ENCODE data around the gene MST1. TPM values are rescaled to one million over a fixed set of nuclear protein-coding genes. Genes with fewer than 3 reads are reported as not detected.

MST1 gene
- total RNA-seq, 1 donor from 2014 or later: 2.7 TPM

DNA sequence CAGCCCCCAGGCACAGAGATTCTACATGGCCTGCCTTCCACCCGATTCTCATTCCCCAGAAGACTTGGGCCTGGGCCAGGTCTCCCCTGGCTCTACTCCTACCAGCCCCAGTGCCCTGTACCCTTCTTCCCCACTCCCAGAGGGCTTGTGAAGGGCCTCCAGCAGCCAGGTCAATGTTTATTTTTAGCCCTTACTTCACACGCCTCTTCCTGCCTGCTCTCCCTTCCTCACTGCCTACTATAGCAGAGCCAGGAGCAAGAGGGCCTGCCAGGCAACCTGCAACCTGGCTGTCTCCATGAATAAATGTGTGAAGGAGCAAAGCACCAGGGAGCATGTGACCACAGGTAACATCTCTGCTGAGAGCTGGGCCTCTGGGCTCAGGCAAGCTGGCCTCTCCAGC, 41.5 kb downstream of the MST1 start:
- H3K9me3 ChIP-seq (ENCODE audit: low read depth): no peaks in the 10 kb centered on the region
- no peak overlapping the region for H3K4me2 ChIP-seq
- peaks cover 4% of the 10 kb centered on the region for H3K4me1 Mint-ChIP-seq
- no peaks in the 10 kb centered on the region for H3K36me3 Mint-ChIP-seq
- no peaks in the 10 kb centered on the region for H4K20me1 ChIP-seq (ENCODE audit: low read depth)
- H3K27me3 ChIP-seq: no peaks in the 10 kb centered on the region
- H2AFZ ChIP-seq (replicated peaks): no peak overlapping the region
- H3F3A ChIP-seq (ENCODE audit: low read depth): no peaks in the 10 kb centered on the region
- TF ChIP-seq, protein P1, sequence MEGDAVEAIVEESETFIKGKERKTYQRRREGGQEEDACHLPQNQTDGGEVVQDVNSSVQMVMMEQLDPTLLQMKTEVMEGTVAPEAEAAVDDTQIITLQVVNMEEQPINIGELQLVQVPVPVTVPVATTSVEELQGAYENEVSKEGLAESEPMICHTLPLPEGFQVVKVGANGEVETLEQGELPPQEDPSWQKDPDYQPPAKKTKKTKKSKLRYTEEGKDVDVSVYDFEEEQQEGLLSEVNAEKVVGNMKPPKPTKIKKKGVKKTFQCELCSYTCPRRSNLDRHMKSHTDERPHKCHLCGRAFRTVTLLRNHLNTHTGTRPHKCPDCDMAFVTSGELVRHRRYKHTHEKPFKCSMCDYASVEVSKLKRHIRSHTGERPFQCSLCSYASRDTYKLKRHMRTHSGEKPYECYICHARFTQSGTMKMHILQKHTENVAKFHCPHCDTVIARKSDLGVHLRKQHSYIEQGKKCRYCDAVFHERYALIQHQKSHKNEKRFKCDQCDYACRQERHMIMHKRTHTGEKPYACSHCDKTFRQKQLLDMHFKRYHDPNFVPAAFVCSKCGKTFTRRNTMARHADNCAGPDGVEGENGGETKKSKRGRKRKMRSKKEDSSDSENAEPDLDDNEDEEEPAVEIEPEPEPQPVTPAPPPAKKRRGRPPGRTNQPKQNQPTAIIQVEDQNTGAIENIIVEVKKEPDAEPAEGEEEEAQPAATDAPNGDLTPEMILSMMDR (IDR thresholded peaks at IDR 0.05): no peak
- no peak for TF ChIP-seq EZH2 (IDR thresholded peaks at IDR 0.05)
- no peak for TF ChIP-seq EZH2phosphoT487 (IDR thresholded peaks at IDR 0.05)
- no peak overlapping the region for H3K27ac ChIP-seq
- no peak overlapping the region for H3K4me3 Mint-ChIP-seq
- no peak overlapping the region for H3K27ac Mint-ChIP-seq
- H3K9me3 Mint-ChIP-seq: no peaks in the 10 kb centered on the region
- no peak overlapping the region for H3K4me3 ChIP-seq
- no peaks in the 10 kb centered on the region for H3K4me1 ChIP-seq
- H3K36me3 ChIP-seq: no peaks in the 10 kb centered on the region
- H3K27me3 Mint-ChIP-seq (ENCODE audit: insufficient read depth, low read depth): no peaks in the 10 kb centered on the region
- H3K79me2 ChIP-seq (ENCODE audit: low read depth): no peaks in the 10 kb centered on the region
- no peak for DNase-seq (ENCODE audit: low spot score)
- H3K9ac ChIP-seq: no peak overlapping the region

DNA sequence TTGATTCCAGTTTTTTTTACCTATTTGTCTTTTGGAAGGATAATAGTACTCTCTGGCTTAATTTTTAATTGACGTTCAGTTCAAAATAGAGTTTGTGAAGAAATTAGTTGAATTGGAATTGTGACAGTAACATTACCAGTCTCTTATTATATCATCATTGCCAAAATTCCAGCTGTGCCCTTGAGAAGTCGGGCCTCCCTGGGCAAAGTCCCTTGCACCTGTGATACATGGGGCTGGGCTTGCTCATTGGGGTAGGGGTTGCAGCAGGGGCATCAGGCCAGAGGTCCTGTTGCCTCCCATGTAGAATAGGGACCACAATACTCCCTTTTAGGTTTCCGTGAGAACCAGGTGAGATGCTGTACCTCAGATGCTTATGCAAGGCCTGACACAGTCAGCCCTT, 43.0 kb downstream of the MST1 start:
- no peak overlapping the region for H2AFZ ChIP-seq (replicated peaks)
- H3K9ac ChIP-seq: no peak overlapping the region
- H3K27ac ChIP-seq: no peak overlapping the region
- peaks cover 4% of the 10 kb centered on the region for H3K4me1 Mint-ChIP-seq
- no peaks in the 10 kb centered on the region for H3K9me3 ChIP-seq (ENCODE audit: low read depth)
- H3K27me3 ChIP-seq: no peaks in the 10 kb centered on the region
- H3K36me3 ChIP-seq: no peaks in the 10 kb centered on the region
- no peaks in the 10 kb centered on the region for H3K79me2 ChIP-seq (ENCODE audit: low read depth)
- TF ChIP-seq EZH2 (IDR thresholded peaks at IDR 0.05): no peak
- no peak for TF ChIP-seq EZH2phosphoT487 (IDR thresholded peaks at IDR 0.05)
- TF ChIP-seq, protein P1 (IDR thresholded peaks at IDR 0.05): no peak
- no peak overlapping the region for H3K4me3 ChIP-seq
- H3K4me1 ChIP-seq: no peaks in the 10 kb centered on the region
- H3K36me3 Mint-ChIP-seq: no peaks in the 10 kb centered on the region
- no peak overlapping the region for H3K4me3 Mint-ChIP-seq
- no peaks in the 10 kb centered on the region for H3K27me3 Mint-ChIP-seq (ENCODE audit: insufficient read depth, low read depth)
- H3K9me3 Mint-ChIP-seq: no peaks in the 10 kb centered on the region
- H3F3A ChIP-seq (ENCODE audit: low read depth): no peaks in the 10 kb centered on the region
- no peak for DNase-seq (ENCODE audit: low spot score)
- no peaks in the 10 kb centered on the region for H4K20me1 ChIP-seq (ENCODE audit: low read depth)
- no peak overlapping the region for H3K4me2 ChIP-seq
- H3K27ac Mint-ChIP-seq: peak overlapping the region; percentile 46

DNA sequence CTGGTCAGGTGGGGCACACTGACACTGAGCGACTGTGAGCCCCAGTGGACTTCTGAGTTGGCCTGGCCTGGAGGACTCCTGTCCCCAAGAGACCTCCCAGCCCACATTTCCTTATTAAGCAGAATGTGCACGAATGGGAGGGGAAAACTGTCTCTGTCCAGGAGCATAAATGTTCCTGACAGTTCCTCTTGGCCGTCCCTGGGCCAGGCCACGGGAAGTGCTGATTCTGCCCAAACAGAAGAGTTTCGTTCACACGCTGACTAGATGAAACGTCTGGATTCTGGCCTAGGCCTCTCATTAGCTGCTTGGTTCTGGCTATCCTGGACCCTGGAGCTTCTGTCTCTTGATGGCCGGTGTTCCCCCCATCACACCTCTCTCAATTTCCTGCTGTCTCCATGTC, 44.6 kb downstream of the MST1 start:
- H3K9me3 Mint-ChIP-seq: no peaks in the 10 kb centered on the region
- Histone ChIP-seq H4K20me1 (ENCODE audit: low read depth) (no peaks in the 10 kb centered on the region), H3K9ac (no peak overlapping the region), H2AFZ (replicated peaks) (no peak overlapping the region), H3K79me2 (ENCODE audit: low read depth) (no peaks in the 10 kb centered on the region), H3K36me3 (no peaks in the 10 kb centered on the region), H3K4me2 (no peak overlapping the region), H3K4me3 (no peak overlapping the region), H3K9me3 (ENCODE audit: low read depth) (no peaks in the 10 kb centered on the region), H3K4me1 (no peaks in the 10 kb centered on the region), H3K27ac (no peak overlapping the region), H3K27me3 (no peaks in the 10 kb centered on the region), H3F3A (ENCODE audit: low read depth) (no peaks in the 10 kb centered on the region)
- H3K36me3 Mint-ChIP-seq: no peaks in the 10 kb centered on the region
- DNase-seq (ENCODE audit: low spot score): no peak
- no peaks in the 10 kb centered on the region for H3K27me3 Mint-ChIP-seq (ENCODE audit: insufficient read depth, low read depth)
- H3K4me1 Mint-ChIP-seq: no peaks in the 10 kb centered on the region
- no peak overlapping the region for H3K4me3 Mint-ChIP-seq
- no peak for TF ChIP-seq EZH2phosphoT487 (IDR thresholded peaks at IDR 0.05)
- TF ChIP-seq, protein P1 (IDR thresholded peaks at IDR 0.05): no peak
- no peak overlapping the region for H3K27ac Mint-ChIP-seq
